Endothelial cell of umbilical vein (primary cell): Measurements from ENCODE around the gene SIGLEC7. TPM values are rescaled to one million over a fixed set of nuclear protein-coding genes. Genes with fewer than 3 reads are reported as not detected.

Source experiments
- BruUV-seq: library from RNA; stranded (reverse); fragments of 400-500 nt; replicated peaks from 2 replicates; lab custom pipeline; 2021; lab: Mats Ljungman, UMichigan
- CTCF ChIA-PET: fragments of 300-600, 350-600 bp; sonication (Branson Sonifier 250); formaldehyde crosslinking; loops from one replicate; lab custom pipeline; 2021; ENCODE audit warnings: antibody characterized with exemption, inconsistent platforms; lab: Charles Lee
- POLR2A ChIA-PET: fragments of 300-600, 350-600 bp; sonication (Branson Sonifier 250); formaldehyde crosslinking; loops from one replicate; lab custom pipeline; 2021; ENCODE audit warnings: antibody characterized with exemption, inconsistent platforms; lab: Charles Lee
- DNase-seq: peaks from one replicate; pipeline ENCODE4 v3.0.0-alpha.2; 2011; ENCODE audit warnings: low read depth, low spot score
- FAIRE-seq: peaks from 2 replicates; lab custom pipeline; 2011; peaks lifted over from hg19 to GRCh38; lab: Jason Lieb, UNC
- H2AFZ ChIP-seq: 2 replicates; pipeline ENCODE4 v1.6.0; 2012; ENCODE audit warnings: low read depth, low read length, control low read depth, inconsistent platforms
- H3K27ac ChIP-seq: 2 replicates; pipeline ENCODE4 v1.5.1; 2011; ENCODE audit warnings: low read depth, mild to moderate bottlenecking, control low read depth, low read length, moderate library complexity; ENCODE audit not compliant: insufficient read depth
- H3K27me3 ChIP-seq, 2 experiments: 2 replicates each; pipeline versions ENCODE4 v1.6.0 to v1.6.1; 2011; ENCODE audit warnings: low read length in 2 of 2, mixed read lengths in 1 of 2; ENCODE audit not compliant: control insufficient read depth in 2 of 2, insufficient read depth in 2 of 2
- H3K36me3 ChIP-seq, 2 experiments: 2 replicates in 1 of 2; 3 replicates in 1 of 2; pipeline ENCODE4 v1.5.1; 2011; ENCODE audit warnings: low read length in 2 of 2, mild to moderate bottlenecking in 1 of 2, moderate library complexity in 1 of 2; ENCODE audit not compliant: control insufficient read depth in 2 of 2, insufficient read depth in 2 of 2; ENCODE audit errors: extremely low read depth in 1 of 2
- H3K4me1 ChIP-seq: 3 replicates; pipeline ENCODE4 v1.5.1; 2011; ENCODE audit warnings: mild to moderate bottlenecking, low read length; ENCODE audit not compliant: control insufficient read depth, insufficient read depth; ENCODE audit errors: extremely low read depth
- H3K4me2 ChIP-seq: 2 replicates; pipeline ENCODE4 v1.6.1; 2011; ENCODE audit warnings: low read length, control low read depth, mixed read lengths; ENCODE audit not compliant: insufficient read depth
- H3K4me3 ChIP-seq, 3 experiments: fragments of 200-600 bp in 1 of 3; sonication (generic), shearing (Covaris generic) in 1 of 3; replicated peaks in 1 of 3; 2 replicates each; pipeline ENCODE4 v1.5.1; 2011 to 2016; ENCODE audit warnings: control low read depth in 3 of 3, low read length in 3 of 3, mild to moderate bottlenecking in 2 of 3, inconsistent platforms in 1 of 3, low read depth in 1 of 3, moderate library complexity in 1 of 3; ENCODE audit not compliant: insufficient read depth in 1 of 3
- H3K79me2 ChIP-seq: 2 replicates; pipeline ENCODE4 v1.6.0; 2012; ENCODE audit warnings: low read length, inconsistent platforms; ENCODE audit not compliant: control insufficient read depth, insufficient read depth
- H3K9ac ChIP-seq: replicated peaks from 2 replicates; pipeline ENCODE3; 2011; ENCODE audit warnings: low read length, control low read depth; ENCODE audit not compliant: insufficient read depth; ENCODE audit errors: extremely low read depth
- H3K9me1 ChIP-seq: replicated peaks from 3 replicates; pipeline ENCODE4 v1.6.0; 2011; ENCODE audit warnings: mild to moderate bottlenecking, low read length; ENCODE audit not compliant: control insufficient read depth, insufficient read depth; ENCODE audit errors: extremely low read depth
- H3K9me3 ChIP-seq: replicated peaks from 2 replicates; pipeline ENCODE4 v1.5.1; 2012; ENCODE audit warnings: low read length, inconsistent platforms; ENCODE audit not compliant: control insufficient read depth, insufficient read depth
- H4K20me1 ChIP-seq: replicated peaks from 2 replicates; pipeline ENCODE3; 2011; ENCODE audit warnings: mild to moderate bottlenecking, low read length; ENCODE audit not compliant: control insufficient read depth, insufficient read depth; ENCODE audit errors: extremely low read depth
- EZH2 ChIP-seq: IDR thresholded peaks from 2 replicates; pipeline ENCODE4 v1.6.1; 2012; ENCODE audit warnings: borderline replicate concordance, low read depth, mild to moderate bottlenecking, moderate library complexity, low read length, inconsistent platforms; ENCODE audit not compliant: severe bottlenecking
- FOS ChIP-seq: IDR thresholded peaks from 2 replicates; pipeline ENCODE4 v1.6.1; 2011; ENCODE audit warnings: mild to moderate bottlenecking, low read length, moderate library complexity, borderline replicate concordance; ENCODE audit not compliant: insufficient read depth
- GATA2 ChIP-seq: IDR thresholded peaks from 2 replicates; pipeline ENCODE4 v1.7.0; 2011; ENCODE audit warnings: low read depth, mild to moderate bottlenecking, moderate library complexity, mixed read lengths, low read length; ENCODE audit not compliant: insufficient read length, insufficient read depth
- JUN ChIP-seq: IDR thresholded peaks from 2 replicates; pipeline ENCODE4 v1.6.1; 2011; ENCODE audit warnings: borderline replicate concordance, low read depth; ENCODE audit not compliant: insufficient read length, insufficient read depth
- MAX ChIP-seq: IDR thresholded peaks from 2 replicates; pipeline ENCODE4 v1.6.1; 2011; ENCODE audit not compliant: insufficient read depth, insufficient read length
- MYC ChIP-seq: IDR thresholded peaks from one replicate; pipeline ENCODE4 v1.6.1; 2011; ENCODE audit warnings: mild to moderate bottlenecking, low read depth, low read length
- POLR2A ChIP-seq: IDR thresholded peaks from 2 replicates; pipeline ENCODE4 v1.6.1; 2012; ENCODE audit warnings: low read depth, mild to moderate bottlenecking, control low read depth, low read length
- POLR2AphosphoS5 ChIP-seq: IDR thresholded peaks from 2 replicates; pipeline ENCODE4 v1.6.1; 2012; ENCODE audit warnings: low read depth, mild to moderate bottlenecking, control low read depth, low read length, moderate library complexity; ENCODE audit not compliant: insufficient read depth
- dilution Hi-C: fragments of 300-500 bp; cut with MboI; formaldehyde crosslinking; loops from one replicate; pipeline ENCODE4 v1.15.0; 2019; ENCODE audit warnings: low sequenced_read_pairs; ENCODE audit not compliant: extremely low pct_ligation_motif_present
- intact Hi-C: fragments of 100-400 bp; cut with micrococcal nuclease; formaldehyde crosslinking; loops from one replicate; pipeline ENCODE4 v1.10.0; 2022
- polyA plus RNA-seq, 4 experiments: library from polyadenylated mRNA; depleted of rRNA in 3 of 4; stranded (reverse) in 3 of 4; unstranded in 1 of 4; fragments of >200 nt; gene quantifications; 2 replicates each; pipeline versions ENCODE4 v1.2.1 to v1.2.3, GENCODE V29; 2011 to 2012; ENCODE audit warnings: missing spikeins in 1 of 4
- total RNA-seq: library from RNA; stranded (reverse); gene quantifications from 2 replicates; pipeline ENCODE4 v1.2.3, GENCODE V29; 2021
- TF ChIP-seq, protein P1 (sequence below), 2 donors: IDR thresholded peaks; 1 replicate in 1 of 2; 2 replicates in 1 of 2; pipeline ENCODE4 v1.5.1; 2011; ENCODE audit warnings: low read length in 2 of 2, mild to moderate bottlenecking in 2 of 2, moderate library complexity in 2 of 2, control low read depth in 1 of 2, inconsistent platforms in 1 of 2, low read depth in 1 of 2; ENCODE audit not compliant: insufficient read depth in 1 of 2; ENCODE audit errors: extremely low read depth in 1 of 2

Gene SIGLEC7
- total and polyA plus RNA-seq, 2 donors (not counting 3 experiments of a cell fraction or from before 2014, with no cell fraction given), result not detected

- ChIA-PET POLR2A (no interaction called here), CTCF (no interaction called here)
- no peaks in the 10 kb centered on the region for H4K20me1 ChIP-seq
- DNase-seq (no peak), FAIRE-seq (no peak)
- TF ChIP-seq, protein P1, sequence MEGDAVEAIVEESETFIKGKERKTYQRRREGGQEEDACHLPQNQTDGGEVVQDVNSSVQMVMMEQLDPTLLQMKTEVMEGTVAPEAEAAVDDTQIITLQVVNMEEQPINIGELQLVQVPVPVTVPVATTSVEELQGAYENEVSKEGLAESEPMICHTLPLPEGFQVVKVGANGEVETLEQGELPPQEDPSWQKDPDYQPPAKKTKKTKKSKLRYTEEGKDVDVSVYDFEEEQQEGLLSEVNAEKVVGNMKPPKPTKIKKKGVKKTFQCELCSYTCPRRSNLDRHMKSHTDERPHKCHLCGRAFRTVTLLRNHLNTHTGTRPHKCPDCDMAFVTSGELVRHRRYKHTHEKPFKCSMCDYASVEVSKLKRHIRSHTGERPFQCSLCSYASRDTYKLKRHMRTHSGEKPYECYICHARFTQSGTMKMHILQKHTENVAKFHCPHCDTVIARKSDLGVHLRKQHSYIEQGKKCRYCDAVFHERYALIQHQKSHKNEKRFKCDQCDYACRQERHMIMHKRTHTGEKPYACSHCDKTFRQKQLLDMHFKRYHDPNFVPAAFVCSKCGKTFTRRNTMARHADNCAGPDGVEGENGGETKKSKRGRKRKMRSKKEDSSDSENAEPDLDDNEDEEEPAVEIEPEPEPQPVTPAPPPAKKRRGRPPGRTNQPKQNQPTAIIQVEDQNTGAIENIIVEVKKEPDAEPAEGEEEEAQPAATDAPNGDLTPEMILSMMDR (IDR thresholded peaks at IDR 0.05; ENCODE audit: extremely low read depth in 1 of 2, insufficient read depth in 1 of 2, low read depth in 1 of 2, low read length in 2 of 2), result no peak
- TF ChIP-seq POLR2A (no peak), GATA2 (no peak), POLR2AphosphoS5 (no peak), MYC (no peak), EZH2 (no peak), JUN (no peak), FOS (no peak), MAX (no peak)
- no peaks in the 10 kb centered on the region for H3K36me3 ChIP-seq
- no peaks in the 10 kb centered on the region for H3K27me3 ChIP-seq
- H3K9ac ChIP-seq, result no peak overlapping the region
- dilution Hi-C loops (no loop called here), intact Hi-C loops (loop anchor here (10.0 kb wide), 1 partner anchor 1924 kb away; no protein-coding TSS in a partner anchor)
- H2AFZ ChIP-seq, result no peak overlapping the region
- H3K9me1 ChIP-seq, result no peaks in the 10 kb centered on the region
- H3K4me2 ChIP-seq, result no peak overlapping the region
- no TSS peak for BruUV-seq
- H3K27ac ChIP-seq, result no peak overlapping the region
- H3K9me3 ChIP-seq, result no peaks in the 10 kb centered on the region
- no peaks in the 10 kb centered on the region for H3K4me1 ChIP-seq
- no peaks in the 10 kb centered on the region for H3K79me2 ChIP-seq
- no peak overlapping the region for H3K4me3 ChIP-seq
Observed at GRCh38 chr19:51179256-51179655, 37.2 kb downstream of the SIGLEC7 start.
